Activated CD8-positive, alpha-beta memory T cell treated with anti-CD3 and anti-CD28 coated beads, Interleukin-2, amount 50 U/mL, for 24 hours (primary cell): ENCODE data around the gene LHX5.
A peak's percentile ranks its signal among the peaks of the same experiment; 100 is the strongest.

Experiments used
- DNase-seq: peaks from one replicate; pipeline ENCODE4 v3.0.0-alpha.2; 2020; ENCODE audit errors: extremely low read depth

LHX5 gene

GRCh38 chr12:113464852-113465719, 6.6 kb downstream of the LHX5 start:
- DNase-seq, result no peak

- DNase-seq, result no peak
Measured at GRCh38 chr12:113464452-113464775, 7.3 kb downstream of the LHX5 start.

GRCh38 chr12:113463746-113464451, 7.8 kb downstream of the LHX5 start:
- DNase-seq, result no peak

GRCh38 chr12:113462998-113463745, 8.5 kb downstream of the LHX5 start:
- no peak for DNase-seq

- peak; percentile 26 for DNase-seq
Measured at GRCh38 chr12:113462117-113462774, 9.4 kb downstream of the LHX5 start.

- no peak for DNase-seq
Measured at GRCh38 chr12:113461666-113462065, 10.0 kb downstream of the LHX5 start.

- no peak for DNase-seq
Measured at GRCh38 chr12:113459981-113460380, 11.7 kb downstream of the LHX5 start.

GRCh38 chr12:113457710-113458109, 14.0 kb downstream of the LHX5 start:
- no peak for DNase-seq

GRCh38 chr12:113457185-113457584, 14.5 kb downstream of the LHX5 start:
- DNase-seq, result no peak

- DNase-seq, result no peak
Measured at GRCh38 chr12:113456761-113457160, 14.9 kb downstream of the LHX5 start.

GRCh38 chr12:113456199-113456598, 15.5 kb downstream of the LHX5 start:
- no peak for DNase-seq

GRCh38 chr12:113453330-113453729, 18.3 kb downstream of the LHX5 start:
- no peak for DNase-seq

GRCh38 chr12:113452458-113452857, 19.2 kb downstream of the LHX5 start:
- DNase-seq, result no peak

- DNase-seq, result no peak
Measured at GRCh38 chr12:113449839-113450238, 21.8 kb downstream of the LHX5 start.

- DNase-seq, result no peak
Measured at GRCh38 chr12:113449299-113449698, 22.4 kb downstream of the LHX5 start.

- DNase-seq, result no peak
Measured at GRCh38 chr12:113448873-113449272, 22.8 kb downstream of the LHX5 start.

- DNase-seq, result no peak
Measured at GRCh38 chr12:113445544-113446171, 26.0 kb downstream of the LHX5 start.

GRCh38 chr12:113443030-113443539, 28.6 kb downstream of the LHX5 start:
- DNase-seq, result no peak

GRCh38 chr12:113440947-113441782, 30.5 kb downstream of the LHX5 start:
- no peak for DNase-seq

GRCh38 chr12:113440336-113440735, 31.3 kb downstream of the LHX5 start:
- no peak for DNase-seq
